GM19328 (cell line): Measurements from ENCODE around the gene TRIM17.

Experiments used
- ATAC-seq: cut with Tn5 transposase; IDR thresholded peaks from one replicate; pipeline ENCODE4 v1.9.1; 2021; ENCODE audit warnings: mild to moderate bottlenecking, moderate library complexity; ENCODE audit not compliant: unreplicated experiment

The TRIM17 gene

GRCh38 chr1:228369608-228370438, 46.8 kb downstream of the TRIM17 start:
- ATAC-seq, result no peak

DNA sequence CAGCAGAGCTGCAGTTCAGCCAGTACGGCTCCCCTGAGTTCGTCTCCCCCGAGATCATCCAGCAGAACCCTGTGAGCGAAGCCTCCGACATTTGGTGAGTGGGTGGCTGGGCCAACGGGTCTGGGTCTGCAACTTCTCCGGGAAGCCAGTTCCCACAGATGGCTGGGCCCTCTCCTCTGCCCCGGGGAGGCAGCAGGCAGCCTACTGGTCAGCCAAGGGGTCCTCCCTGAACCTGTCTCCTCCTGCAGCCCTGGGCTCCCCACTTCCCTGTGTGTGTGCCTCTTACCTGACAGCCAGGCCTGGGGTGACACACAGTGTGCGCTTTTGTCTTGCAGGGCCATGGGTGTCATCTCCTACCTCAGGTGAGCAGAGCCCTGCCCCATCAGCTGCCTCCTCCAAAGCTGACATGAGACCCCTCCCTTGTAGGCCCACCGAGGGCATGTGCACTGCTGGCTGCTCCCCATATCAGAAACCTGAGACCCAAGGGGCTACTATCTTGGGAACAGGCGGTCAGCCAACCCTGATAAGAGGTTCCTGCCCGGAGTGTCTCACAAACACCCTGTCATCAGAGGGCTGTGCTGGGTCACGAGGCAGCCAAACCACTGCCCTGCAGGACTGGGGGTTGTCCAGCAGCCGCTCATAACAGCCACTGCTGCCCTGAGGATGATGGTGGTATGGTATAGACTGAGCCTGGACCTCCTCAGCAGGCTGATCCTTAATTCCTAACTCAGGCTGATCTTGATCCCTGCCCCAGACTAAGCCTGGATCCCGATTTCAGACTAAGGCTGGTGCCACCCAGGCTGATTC, 47.7 kb downstream of the TRIM17 start:
- no peak for ATAC-seq

DNA sequence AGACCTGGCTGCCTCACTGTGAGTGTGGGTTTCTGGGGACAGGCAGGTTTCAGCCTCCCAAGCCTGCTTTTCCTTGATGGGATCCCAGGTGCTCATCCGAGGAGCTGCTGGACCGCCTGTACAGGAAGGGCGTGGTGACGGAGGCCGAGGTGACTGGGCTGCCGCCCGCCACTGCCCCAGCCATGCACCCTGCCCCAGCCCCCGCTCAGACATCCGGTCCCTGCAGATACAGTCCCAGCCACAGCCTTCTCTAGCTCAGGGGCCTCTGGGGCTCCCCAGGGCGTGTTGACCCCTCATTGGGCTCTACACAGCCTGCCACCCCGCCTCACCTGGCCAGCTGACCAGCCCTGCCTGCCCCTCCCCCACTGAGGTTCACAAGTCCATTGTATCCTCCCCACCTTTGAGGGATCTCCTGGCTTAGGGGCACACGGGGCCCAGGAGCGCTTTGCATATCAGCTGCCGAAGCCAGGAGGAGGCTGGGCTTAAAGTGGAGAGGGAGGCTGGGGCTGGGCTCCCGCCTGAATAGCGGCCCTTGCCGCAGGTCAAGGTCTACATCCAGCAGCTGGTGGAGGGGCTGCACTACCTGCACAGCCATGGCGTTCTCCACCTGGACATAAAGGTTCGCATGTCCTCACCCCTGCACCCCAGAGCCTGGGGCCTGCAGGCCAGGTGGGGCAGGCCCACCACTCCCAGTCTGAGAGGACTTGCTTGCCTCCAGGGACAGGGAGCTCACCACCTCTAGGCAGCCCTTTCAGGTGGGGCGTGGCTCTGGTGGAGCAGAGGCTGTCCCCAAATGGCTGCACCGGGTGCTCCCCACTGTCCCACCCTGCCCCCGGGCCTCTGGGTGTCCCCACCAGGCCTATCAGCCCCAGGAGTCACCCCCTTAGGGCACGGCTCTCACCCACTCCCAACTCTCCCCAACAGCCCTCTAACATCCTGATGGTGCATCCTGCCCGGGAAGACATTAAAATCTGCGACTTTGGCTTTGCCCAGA, 48.6 kb downstream of the TRIM17 start:
- ATAC-seq, result no peak

GRCh38 chr1:228366866-228367741, 49.6 kb downstream of the TRIM17 start:
- no peak for ATAC-seq

GRCh38 chr1:228366062-228366865, 50.4 kb downstream of the TRIM17 start:
- ATAC-seq, result no peak

DNA sequence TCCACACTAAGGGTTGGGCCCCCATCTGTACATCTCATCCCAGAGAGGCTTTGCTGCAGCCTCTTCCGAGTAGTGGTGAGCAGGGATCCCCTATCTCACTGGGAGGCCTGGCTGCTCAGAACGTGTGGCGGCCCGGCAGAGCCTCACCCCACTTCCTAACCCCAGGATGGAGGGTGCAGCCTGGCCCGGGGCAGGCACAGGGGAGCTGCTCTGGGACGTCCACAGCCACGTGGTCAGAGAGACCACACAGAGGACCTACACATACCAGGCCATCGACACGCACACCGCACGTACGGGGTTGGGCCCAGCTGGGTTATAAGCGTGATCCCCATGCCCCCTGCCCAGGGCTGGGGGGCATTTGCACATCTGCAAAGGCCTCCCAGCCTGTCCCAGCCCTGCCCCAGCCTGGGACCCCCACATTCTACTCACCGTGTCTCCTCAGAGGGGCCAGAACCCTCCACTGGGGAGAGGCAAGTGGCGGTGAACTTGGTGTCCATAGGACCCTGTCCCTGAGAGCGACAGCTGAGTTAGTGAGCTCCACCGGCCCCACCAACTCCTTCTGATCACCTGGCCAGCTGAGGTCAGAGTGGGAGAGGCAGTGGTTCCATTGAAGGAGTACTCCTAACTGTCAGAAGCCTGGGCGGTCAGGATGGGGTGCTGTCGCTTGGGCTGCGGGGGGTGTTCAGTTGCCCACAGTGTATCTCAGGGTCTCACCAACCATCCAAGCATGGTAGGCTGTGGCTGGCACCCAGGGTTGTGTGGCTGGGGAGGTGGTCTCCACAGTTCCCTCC, 51.2 kb downstream of the TRIM17 start:
- no peak for ATAC-seq

GRCh38 chr1:228364706-228365213, 51.9 kb downstream of the TRIM17 start:
- no peak for ATAC-seq

- ATAC-seq, result no peak
Observed at GRCh38 chr1:228364068-228364705, 52.5 kb downstream of the TRIM17 start.

DNA sequence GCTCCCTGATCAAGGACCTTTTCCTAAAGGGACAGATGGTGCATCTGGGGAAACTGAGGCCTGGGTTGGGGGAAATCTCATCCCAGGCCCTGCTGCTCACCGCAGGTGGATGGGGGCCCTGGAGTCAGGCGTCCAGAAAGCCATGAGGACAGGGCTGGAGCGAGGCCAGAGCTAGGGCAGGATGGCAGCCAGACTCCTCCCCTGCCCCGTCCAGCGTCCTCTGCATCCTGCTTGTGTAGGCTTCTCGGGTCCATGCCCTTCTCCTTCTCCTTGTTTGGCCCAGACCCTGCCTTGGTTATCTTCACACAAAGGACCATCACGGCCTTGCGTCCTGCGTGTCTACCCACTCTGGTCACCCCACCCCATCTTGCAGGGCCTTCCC, 53.0 kb downstream of the TRIM17 start:
- no peak for ATAC-seq

DNA sequence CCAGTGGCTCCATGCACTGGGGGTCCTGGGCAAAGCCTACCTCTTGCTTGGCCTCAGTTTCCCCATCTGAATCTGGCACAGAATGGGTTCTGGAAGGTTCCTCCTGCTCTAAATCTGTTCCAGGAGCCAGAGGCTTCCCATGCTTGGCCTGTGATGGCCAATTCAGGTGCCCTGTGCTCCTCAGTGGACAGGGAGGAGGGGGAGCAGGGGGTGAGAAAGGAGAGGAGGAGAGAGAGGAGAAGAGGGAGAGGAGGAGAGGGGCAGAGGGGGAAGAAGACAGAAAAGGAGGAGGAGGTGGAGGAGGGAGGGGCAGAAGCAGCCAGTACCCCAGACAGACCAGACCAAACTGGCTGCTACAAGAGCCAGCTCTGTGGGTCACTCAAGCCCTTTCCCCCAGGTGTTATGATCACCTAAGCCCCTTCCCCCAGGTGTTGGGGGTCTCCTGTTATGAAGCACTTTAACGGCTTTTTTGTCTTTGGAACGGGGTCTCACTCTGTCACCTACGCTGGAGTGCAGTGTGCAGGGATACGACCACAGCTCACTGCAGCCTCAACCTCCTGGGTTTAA, 53.7 kb downstream of the TRIM17 start:
- no peak for ATAC-seq

DNA sequence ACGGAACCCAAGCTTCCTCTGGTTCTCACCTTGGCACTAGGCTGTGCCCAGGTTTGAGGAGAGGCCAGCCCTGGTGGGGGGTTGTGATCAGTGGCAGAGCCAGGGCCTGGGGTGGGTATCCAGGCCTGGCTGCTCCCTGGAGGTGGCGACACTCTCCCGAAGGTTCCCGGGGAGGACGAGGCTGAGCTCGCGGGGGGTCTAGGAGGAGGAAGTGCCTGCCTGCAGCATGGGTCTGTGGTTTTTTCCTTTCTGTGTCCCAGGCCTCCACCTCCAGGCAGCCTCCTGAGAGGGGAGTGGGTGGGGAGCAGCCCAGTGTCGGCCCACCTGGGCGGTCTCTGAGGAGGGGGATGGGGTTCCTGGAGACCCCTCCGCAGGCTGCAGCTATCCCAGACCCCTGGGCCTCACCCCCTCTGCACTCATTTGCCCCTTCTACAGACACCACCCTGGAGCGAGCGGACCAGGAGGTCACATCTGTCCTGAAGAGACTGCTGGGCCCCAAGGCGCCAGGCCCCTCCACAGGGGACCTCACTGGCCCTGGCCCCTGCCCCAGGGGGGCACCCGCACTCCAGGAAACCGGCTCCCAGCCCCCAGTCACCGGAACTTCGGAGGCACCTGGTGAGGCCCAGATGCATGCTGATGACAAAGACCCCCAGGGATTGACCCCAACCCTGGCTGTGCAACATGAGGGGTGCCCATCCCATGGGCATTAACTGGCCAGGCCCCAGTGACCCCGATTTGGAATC, 54.3 kb downstream of the TRIM17 start:
- ATAC-seq, result no peak

DNA sequence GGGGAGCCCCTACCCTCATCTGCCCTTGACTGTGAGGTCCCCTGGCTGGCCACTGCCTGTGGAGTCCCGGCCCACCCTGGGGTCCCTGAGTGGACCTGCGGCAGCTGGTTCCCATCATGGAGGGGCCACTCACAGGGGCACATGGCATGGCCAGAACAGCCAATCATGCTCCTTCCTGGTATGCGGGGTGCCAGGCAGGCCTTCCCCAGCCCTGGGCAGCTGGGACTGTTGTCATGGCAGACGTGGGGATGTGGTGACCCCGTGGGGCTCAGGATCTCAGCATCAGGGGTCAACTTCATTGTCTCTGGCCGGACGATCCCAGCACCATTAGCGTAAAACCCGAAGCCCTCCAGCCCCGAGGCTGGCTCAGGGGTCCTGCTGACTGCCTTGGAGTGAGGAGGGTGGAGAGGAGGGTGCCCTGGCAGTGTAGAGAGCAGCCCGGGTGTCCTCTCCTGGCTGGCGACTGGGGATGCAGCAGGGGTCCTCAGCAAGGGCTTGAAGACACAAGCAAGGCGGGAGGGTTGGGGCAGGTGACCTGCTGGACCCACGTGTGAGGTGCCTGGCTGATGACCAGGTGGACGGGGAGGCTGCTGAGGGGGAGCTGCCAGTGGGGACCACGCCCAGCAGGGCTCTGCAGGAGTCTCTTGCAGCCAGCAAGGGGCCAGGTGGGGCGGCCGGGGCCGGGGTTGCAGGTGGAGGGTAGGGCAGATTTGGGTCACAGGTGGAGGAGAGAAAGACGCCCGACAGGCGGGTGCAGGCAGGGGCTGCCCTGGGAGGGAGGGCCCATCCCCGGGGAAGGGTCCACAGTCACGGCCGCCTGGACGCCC, 55.1 kb downstream of the TRIM17 start:
- ATAC-seq, result no peak

GRCh38 chr1:228360533-228361313, 55.9 kb downstream of the TRIM17 start:
- ATAC-seq, result no peak

DNA sequence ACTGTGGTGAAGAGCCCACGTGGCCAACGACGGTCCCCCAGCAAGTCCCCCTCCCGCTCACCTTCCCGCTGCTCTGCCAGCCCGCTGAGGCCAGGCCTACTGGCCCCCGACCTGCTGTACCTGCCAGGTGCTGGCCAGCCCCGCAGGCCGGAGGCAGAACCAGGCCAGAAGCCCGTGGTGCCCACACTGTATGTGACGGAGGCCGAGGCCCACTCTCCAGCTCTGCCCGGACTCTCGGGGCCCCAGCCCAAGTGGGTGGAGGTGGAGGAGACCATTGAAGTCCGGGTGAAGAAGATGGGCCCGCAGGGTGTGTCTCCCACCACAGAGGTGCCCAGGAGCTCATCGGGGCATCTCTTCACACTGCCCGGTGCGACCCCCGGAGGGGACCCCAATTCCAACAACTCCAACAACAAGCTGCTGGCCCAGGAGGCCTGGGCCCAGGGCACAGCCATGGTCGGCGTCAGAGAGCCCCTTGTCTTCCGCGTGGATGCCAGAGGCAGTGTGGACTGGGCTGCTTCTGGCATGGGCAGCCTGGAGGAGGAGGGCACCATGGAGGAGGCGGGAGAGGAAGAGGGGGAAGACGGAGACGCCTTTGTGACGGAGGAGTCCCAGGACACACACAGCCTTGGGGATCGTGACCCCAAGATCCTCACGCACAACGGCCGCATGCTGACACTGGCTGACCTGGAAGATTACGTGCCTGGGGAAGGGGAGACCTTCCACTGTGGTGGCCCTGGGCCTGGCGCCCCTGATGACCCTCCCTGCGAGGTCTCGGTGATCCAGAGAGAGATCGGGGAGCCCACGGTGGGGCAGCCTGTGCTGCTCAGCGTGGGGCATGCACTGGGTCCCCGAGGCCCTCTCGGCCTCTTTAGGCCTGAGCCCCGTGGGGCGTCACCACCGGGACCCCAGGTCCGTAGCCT, 56.8 kb downstream of the TRIM17 start:
- no peak for ATAC-seq
